Hematopoietic multipotent progenitor cell treated with erythropoietin and hydrocortisone succinate and interleukin-3 and kit ligand, for 8 days (in vitro differentiated cells): ENCODE results near the gene CTDSP2.
"Not testable (repeated sequence)": the region's sequence is repeated elsewhere in the genome, so short reads cannot be mapped to it uniquely, and the experiment has no call there.

ENCODE experiments used
- DNase-seq: peaks from one replicate; pipeline ENCODE4 v3.0.0-alpha.2; 2015

The CTDSP2 gene

DNA sequence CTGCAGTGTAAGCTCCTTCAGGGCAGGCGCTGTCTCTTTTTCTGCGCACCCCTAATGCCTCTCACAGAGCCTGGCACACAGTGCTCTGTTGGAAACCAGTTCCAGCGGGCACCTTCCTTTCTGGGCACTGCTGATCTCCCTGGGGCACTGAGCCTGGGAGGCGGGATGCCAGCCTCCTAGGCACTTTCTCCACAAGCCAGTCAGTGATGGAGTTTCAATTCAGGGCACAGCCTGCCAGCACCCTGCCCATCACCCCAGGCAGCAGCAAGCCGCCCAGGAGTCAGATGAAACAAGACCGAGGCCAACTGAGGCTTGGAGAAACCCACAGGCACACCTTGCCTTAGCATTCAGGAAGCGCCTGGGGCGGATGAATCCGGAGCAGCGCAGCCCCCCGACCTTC is 5.7 kb upstream of the CTDSP2 start:
- no peak for DNase-seq

GRCh38 chr12:57851552-57851951 is 5.0 kb upstream of the CTDSP2 start:
- no peak for DNase-seq

- DNase-seq, result no peak
These were observed 4.4 kb upstream of the CTDSP2 start for GRCh38 chr12:57850854-57851430.

GRCh38 chr12:57849447-57849846 is 2.9 kb upstream of the CTDSP2 start:
- not testable (repeated sequence) for DNase-seq

GRCh38 chr12:57849035-57849434 is 2.5 kb upstream of the CTDSP2 start:
- no peak for DNase-seq

- DNase-seq, result no peak
These were observed 1.7 kb upstream of the CTDSP2 start for GRCh38 chr12:57848208-57848607.

- DNase-seq, result no peak
These were observed 298 bp downstream of the CTDSP2 start for GRCh38 chr12:57846285-57846576.

GRCh38 chr12:57845478-57846284 is 848 bp downstream of the CTDSP2 start:
- peak; percentile 31 for DNase-seq

- no peak for DNase-seq
These were observed 1.6 kb downstream of the CTDSP2 start for GRCh38 chr12:57844709-57845477.

- no peak for DNase-seq
These were observed 3.9 kb downstream of the CTDSP2 start for GRCh38 chr12:57842342-57843294.

DNA sequence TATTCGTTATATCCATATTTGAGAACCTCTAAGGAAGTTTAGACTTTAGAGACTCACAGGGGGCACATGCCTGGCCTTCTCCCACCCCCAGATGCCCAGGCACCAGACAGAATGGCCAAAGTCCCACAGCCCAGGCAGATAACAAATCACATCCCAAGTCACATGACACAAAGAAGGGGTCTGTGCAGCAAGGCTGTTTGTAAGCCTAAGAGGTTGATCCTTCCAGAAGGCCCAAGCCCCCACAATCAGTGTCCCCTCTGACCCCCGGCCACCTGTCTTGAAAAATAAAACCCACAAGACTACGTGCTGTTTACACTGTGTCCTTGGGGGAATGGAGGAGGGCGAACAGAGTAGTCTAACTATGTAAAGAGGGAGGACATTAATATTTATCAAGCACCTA is 5.1 kb downstream of the CTDSP2 start:
- no peak for DNase-seq

GRCh38 chr12:57840726-57841125 is 5.8 kb downstream of the CTDSP2 start:
- peak; percentile 69 for DNase-seq

GRCh38 chr12:57839996-57840395 is 6.5 kb downstream of the CTDSP2 start:
- DNase-seq, result no peak

- peak; percentile 37 for DNase-seq
These were observed 7.8 kb downstream of the CTDSP2 start for GRCh38 chr12:57838594-57839302.

- no peak for DNase-seq
These were observed 8.5 kb downstream of the CTDSP2 start for GRCh38 chr12:57837864-57838562.

- DNase-seq, result peak; percentile 77
These were observed 9.8 kb downstream of the CTDSP2 start for GRCh38 chr12:57836442-57837375.

DNA sequence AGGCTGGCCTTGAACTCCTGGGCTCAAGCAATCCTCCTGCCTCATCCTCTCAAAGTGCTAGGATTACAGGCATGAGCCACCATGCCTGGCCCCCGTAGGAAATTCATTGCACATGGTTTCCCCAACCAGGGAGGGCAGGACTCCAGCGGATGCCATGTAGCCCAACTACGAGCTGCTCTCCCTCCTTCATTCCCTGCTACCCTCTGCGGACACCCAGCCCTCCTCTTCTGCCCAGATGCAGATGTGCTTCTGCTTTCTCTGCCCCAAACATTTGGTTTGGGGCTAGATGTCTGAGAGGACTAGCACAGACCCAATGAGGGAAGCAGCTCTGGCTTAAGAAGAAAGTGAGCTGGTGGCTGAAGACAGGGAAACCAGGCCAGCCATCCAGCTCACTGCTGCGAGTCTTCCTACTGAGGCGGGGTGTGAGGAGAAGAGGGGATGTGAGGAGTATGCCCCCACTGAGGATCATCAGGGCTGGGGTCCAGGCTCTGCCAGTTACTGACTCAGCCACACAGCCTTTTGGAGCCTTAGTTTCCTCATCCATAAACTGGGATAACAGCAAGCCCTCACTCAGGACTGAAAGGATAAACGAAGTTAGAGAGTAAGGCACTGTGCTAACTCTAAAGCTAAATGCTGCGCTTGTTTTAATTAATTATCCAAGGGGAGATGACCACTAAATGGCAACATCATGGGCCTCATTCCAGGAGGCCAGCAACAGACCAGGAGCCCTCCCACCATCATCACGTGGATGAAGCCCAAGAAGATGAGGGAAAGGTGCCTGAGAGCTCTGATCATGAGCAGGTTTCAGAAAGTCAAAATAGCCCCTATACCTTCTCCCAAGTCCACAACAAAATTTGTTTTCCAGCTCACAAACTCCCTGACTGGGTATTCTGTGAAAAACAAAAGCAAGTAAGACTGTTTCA is 10.9 kb downstream of the CTDSP2 start:
- DNase-seq, result no peak

DNA sequence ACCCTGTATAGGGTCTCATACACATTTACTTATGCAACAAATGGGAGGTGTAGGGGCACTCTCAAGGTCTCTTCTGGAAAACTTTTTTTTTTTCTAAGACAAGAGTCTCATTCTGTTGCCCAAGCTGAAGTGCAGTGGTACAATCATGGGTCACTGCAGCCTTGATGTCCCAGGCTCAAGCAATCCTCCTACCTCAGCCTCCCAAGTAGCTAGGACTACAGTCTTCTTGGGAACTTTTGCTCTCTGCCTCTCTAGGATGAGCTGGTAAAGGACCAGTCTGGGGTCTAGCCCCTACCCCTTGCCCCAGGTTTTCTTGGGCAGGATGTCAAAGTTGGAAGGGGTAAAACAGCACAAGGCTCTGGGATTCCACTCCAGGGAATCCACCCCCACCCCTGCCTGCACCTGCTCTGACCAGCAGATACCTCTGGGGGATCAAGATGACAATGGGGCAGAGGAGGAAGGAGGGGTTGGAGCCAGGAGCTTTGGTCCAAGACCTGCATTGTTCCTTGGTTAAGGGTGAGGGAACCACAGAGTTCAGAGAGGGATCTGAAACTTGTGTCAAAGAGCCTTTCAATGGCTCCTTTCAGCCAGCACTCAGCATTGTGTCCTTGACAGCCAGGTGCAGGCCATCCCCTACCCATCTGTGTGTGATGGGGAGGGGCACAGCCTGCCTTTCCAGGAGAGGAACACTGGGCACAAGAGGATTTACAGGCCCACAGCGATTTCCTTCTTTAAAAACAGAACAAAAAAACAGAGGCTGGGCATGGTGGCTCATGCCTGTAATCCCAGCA is 12.2 kb downstream of the CTDSP2 start:
- no peak for DNase-seq
